ENCODE measurements around the gene NUMBL.

The NUMBL gene

DNA sequence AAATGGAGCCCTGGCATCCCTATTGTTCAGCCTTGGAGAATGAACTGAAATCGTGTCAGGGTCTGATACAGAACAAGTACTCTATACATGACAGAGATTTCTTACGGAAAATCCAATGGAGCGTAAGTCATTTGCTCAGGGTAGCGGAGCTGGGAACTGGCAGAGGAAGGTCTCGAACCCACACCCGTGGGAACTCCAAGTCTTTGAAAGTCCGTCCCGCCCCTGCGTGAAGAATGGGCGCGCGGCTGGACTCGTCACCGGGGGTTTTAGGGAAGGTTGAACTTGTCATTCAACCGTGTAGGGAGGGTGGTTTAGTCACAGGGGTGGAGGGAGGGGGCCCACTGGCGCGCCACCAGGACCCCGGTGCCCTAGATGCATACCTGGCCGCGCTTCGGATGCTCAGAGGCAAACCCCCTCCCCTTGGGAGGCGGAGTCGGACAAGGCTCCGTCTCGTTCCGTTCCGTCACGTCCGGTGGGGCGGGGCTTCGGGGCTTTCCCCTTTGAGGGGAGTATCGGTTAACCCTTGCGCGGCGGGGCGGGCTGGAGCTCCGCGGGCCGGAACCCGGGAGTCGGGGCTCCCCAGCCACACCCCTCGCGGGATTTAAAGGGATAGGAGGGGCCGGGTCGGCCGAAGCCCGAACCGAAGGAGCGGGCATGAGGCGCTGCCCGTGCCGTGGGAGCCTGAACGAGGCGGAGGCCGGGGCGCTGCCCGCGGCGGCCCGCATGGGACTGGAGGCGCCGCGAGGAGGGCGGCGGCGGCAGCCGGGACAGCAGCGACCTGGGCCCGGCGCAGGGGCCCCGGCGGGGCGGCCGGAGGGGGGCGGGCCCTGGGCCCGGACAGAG is 26.3 kb upstream of the NUMBL start, which contains the start of the genes COQ8B and ITPKC:
Gene COQ8B (minus strand): TSS at position 405 of the 843 bp plus-strand sequence. CDS start 2,254 bp downstream, outside the sequence.
Gene ITPKC (plus strand): TSS at position 631 of the 843 bp plus-strand sequence. CDS start 24 bp downstream, at position 655.
- peaks cover 0 to 4% (median 2%) of the 10 kb centered on the region in 4 experiments for H3K36me3 ChIP-seq (ENCODE audit: control insufficient read depth in 4 of 4, insufficient read depth in 4 of 4, low read length in 3 of 4)
- H3K4me3 ChIP-seq (ENCODE audit: control insufficient read depth in 1 of 7, extremely low read depth in 1 of 7, insufficient read depth in 4 of 7, low read depth in 2 of 7, low read length in 6 of 7): peak within 1 kb of the TSS; percentile 64 to 95 (median 83)
- peak; percentile 96 to 98 (median 98) for DNase-seq
- WGBS (ENCODE audit: insufficient coverage): 0% methylated on average over 53 of the region's 76 CpGs
- CTCF ChIA-PET: interaction anchor here (1.4 to 1.6 kb wide), 2 partner anchors 33 to 89 kb away, joined by 4 to 5 read pairs; no protein-coding TSS in a partner anchor
- peak within 1 kb of the TSS; percentile 88 to 97 for H3K27ac ChIP-seq (ENCODE audit: insufficient read depth in 1 of 2, low read depth in 1 of 2, low read length in 2 of 2, poor library complexity in 1 of 2, severe bottlenecking in 2 of 2)
- POLR2A ChIA-PET: interaction anchor here (0.6 to 1.3 kb wide), 2 partner anchors 34 to 61 kb away, joined by 4 read pairs; partner anchors contain the start of genes ACTMAP, RAB4B and SNRPA
- H3K4me1 ChIP-seq (ENCODE audit: control extremely low read depth in 1 of 4, control insufficient read depth in 4 of 4, insufficient read depth in 4 of 4, low read length in 3 of 4): peaks cover 2 to 58% (median 48%) of the 10 kb centered on the region in 4 experiments
- H3K27me3 ChIP-seq (replicated peaks in 2 of 5; ENCODE audit: control insufficient read depth in 4 of 5, insufficient read depth in 5 of 5, low read length in 4 of 5): no peaks in the 10 kb centered on the region
- H3K9me3 ChIP-seq (ENCODE audit: control extremely low read depth in 1 of 5, control insufficient read depth in 4 of 5, insufficient read depth in 2 of 5, low read depth in 1 of 5, low read length in 4 of 5): no peaks in the 10 kb centered on the region

DNA sequence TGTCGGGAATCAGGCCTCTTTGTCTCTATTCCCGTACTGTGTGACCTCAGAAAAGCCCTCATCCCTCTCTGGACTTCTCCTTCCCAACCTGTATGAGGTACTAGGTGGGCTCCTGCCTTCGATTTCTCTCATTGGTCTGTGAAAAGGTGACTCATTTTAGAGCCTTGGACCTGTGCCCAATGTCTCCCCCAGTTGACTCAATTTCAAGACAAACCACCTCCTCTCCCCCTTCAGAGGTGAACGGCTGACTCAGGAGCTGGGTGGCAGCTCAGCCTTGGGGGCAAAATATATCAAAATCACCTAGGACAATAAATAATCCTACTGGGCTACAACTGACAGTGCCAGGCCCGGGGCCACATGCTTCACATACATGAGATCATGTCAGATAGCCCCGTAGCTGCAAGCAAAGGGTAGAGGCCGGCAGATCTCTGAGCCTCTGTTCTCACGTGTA is 25.6 kb upstream of the NUMBL start:
- 5% methylated on average over 5 of the region's 8 CpGs for WGBS (ENCODE audit: insufficient coverage)
- ChIA-PET POLR2A (interaction anchor here (1.3 kb wide), 1 partner anchor 35 kb away, joined by 4 read pairs; the partner anchor contains the start of genes ACTMAP and SNRPA), CTCF (interaction anchor here (1.4 to 1.6 kb wide), 2 partner anchors 33 to 90 kb away, joined by 4 to 5 read pairs; no protein-coding TSS in a partner anchor)
- Histone ChIP-seq H3K4me1 (ENCODE audit: control extremely low read depth in 1 of 4, control insufficient read depth in 4 of 4, insufficient read depth in 4 of 4, low read length in 3 of 4) (peaks cover 2 to 62% (median 48%) of the 10 kb centered on the region in 4 experiments), H3K36me3 (ENCODE audit: control insufficient read depth in 4 of 4, insufficient read depth in 4 of 4, low read length in 3 of 4) (peaks cover 0 to 8% (median 2%) of the 10 kb centered on the region in 4 experiments), H3K9me3 (ENCODE audit: control extremely low read depth in 1 of 5, control insufficient read depth in 4 of 5, insufficient read depth in 2 of 5, low read depth in 1 of 5, low read length in 4 of 5) (no peaks in the 10 kb centered on the region), H3K4me3 (ENCODE audit: control insufficient read depth in 1 of 7, extremely low read depth in 1 of 7, insufficient read depth in 4 of 7, low read depth in 2 of 7, low read length in 6 of 7) (peak overlapping the region; percentile 64 to 95 (median 83)), H3K27me3 (replicated peaks in 2 of 5; ENCODE audit: control insufficient read depth in 4 of 5, insufficient read depth in 5 of 5, low read length in 4 of 5) (no peaks in the 10 kb centered on the region), H3K27ac (ENCODE audit: insufficient read depth in 1 of 2, low read depth in 1 of 2, low read length in 2 of 2, poor library complexity in 1 of 2, severe bottlenecking in 2 of 2) (peak overlapping the region; percentile 88 to 97)
- DNase-seq: peak; percentile 80 to 88 (median 87)

DNA sequence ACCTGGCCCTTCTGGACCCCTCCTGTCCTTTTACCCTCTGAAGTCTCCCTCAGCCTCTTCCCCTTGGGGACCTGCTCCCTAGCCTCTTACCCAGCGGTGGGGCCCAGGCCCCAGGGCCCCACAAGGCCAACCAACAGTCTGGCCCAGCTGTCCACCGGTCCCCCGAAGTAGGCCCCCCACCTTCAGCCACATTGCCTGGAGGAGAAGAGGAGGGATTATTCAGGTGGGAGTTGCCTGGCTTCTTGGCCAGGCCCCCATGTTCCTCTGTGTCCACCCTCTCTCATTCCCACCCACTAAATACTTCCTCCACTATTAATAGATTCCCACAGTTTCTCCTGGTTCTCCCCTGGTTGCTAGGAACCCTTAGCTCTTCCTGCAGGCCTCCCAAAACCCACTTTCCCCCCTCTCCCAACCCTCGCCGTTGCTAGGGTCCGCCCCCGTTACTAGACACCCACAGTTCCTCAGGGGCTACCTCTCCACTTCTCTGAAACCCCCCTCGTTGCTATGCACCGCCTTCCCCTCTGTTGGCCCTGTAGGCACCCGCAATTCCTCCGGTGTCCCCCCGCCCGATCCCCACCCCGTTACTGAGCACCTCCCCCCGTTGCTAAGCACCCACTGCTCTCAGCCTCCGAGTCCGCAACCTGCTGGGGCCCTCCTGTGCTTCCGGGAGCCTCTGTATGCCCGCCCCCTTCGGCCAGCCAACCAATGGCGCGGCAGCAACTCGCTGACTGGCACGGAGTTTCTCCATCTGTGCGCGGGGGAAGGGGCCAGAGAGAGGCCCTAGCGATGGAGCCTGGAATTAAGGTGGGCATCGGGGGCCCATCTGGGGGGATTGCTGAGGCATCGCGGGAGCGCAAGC is 24.2 kb upstream of the NUMBL start:
- Histone ChIP-seq H3K27me3 (replicated peaks in 2 of 5; ENCODE audit: control insufficient read depth in 4 of 5, insufficient read depth in 5 of 5, low read length in 4 of 5) (no peaks in the 10 kb centered on the region), H3K4me3 (ENCODE audit: control insufficient read depth in 1 of 7, extremely low read depth in 1 of 7, insufficient read depth in 4 of 7, low read depth in 2 of 7, low read length in 6 of 7) (peak overlapping the region; percentile 3 to 95 (median 83)), H3K27ac (ENCODE audit: insufficient read depth in 1 of 2, low read depth in 1 of 2, low read length in 2 of 2, poor library complexity in 1 of 2, severe bottlenecking in 2 of 2) (peak overlapping the region; percentile 94 to 97), H3K9me3 (ENCODE audit: control extremely low read depth in 1 of 5, control insufficient read depth in 4 of 5, insufficient read depth in 2 of 5, low read depth in 1 of 5, low read length in 4 of 5) (no peaks in the 10 kb centered on the region), H3K36me3 (ENCODE audit: control insufficient read depth in 4 of 4, insufficient read depth in 4 of 4, low read length in 3 of 4) (peaks cover 0 to 12% (median 2%) of the 10 kb centered on the region in 4 experiments), H3K4me1 (ENCODE audit: control extremely low read depth in 1 of 4, control insufficient read depth in 4 of 4, insufficient read depth in 4 of 4, low read length in 3 of 4) (peaks cover 0 to 63% (median 55%) of the 10 kb centered on the region in 4 experiments)
- POLR2A ChIA-PET: no interaction called here
- WGBS (ENCODE audit: insufficient coverage): 0% methylated on average over 28 of the region's 31 CpGs
- CTCF ChIA-PET: no interaction called here
- peak; percentile 97 to 100 (median 99) for DNase-seq

DNA sequence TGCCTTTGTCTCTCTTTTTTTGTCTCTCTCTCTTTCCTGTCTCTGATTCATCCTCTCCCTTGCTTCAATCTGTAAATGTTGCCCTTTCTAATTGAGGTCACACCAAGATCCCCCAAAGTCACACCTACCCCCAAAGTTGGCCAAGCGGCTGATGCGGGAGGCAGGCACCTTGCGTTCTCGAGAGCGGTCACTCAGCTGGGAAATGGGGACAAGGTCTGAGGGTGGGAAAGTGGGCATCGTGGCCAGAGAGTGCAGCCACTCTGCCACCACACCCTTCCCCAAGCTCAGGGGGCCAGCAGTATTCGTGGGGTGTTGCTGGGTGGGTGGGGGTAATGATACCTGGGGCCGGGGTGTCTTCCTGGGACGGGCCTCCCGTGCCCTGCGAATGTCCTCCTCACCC is 23.5 kb upstream of the NUMBL start:
- POLR2A ChIA-PET: interaction anchor here (0.9 kb wide), 1 partner anchor 29 kb away, joined by 3 read pairs; no protein-coding TSS in a partner anchor
- no peak for DNase-seq
- 100% methylated on average over 3 of the region's 11 CpGs for WGBS (ENCODE audit: insufficient coverage)
- Histone ChIP-seq H3K36me3 (ENCODE audit: control insufficient read depth in 4 of 4, insufficient read depth in 4 of 4, low read length in 3 of 4) (peaks cover 0 to 14% (median 5%) of the 10 kb centered on the region in 4 experiments), H3K4me1 (ENCODE audit: control extremely low read depth in 1 of 4, control insufficient read depth in 4 of 4, insufficient read depth in 4 of 4, low read length in 3 of 4) (peaks cover 0 to 56% (median 50%) of the 10 kb centered on the region in 4 experiments), H3K4me3 (ENCODE audit: control insufficient read depth in 1 of 7, extremely low read depth in 1 of 7, insufficient read depth in 4 of 7, low read depth in 2 of 7, low read length in 6 of 7) (peak overlapping the region in 6 of 7 experiments; percentile 58 to 95 (median 84)), H3K9me3 (ENCODE audit: control extremely low read depth in 1 of 5, control insufficient read depth in 4 of 5, insufficient read depth in 2 of 5, low read depth in 1 of 5, low read length in 4 of 5) (no peaks in the 10 kb centered on the region), H3K27ac (ENCODE audit: insufficient read depth in 1 of 2, low read depth in 1 of 2, low read length in 2 of 2, poor library complexity in 1 of 2, severe bottlenecking in 2 of 2) (peak overlapping the region; percentile 94 to 97), H3K27me3 (replicated peaks in 2 of 5; ENCODE audit: control insufficient read depth in 4 of 5, insufficient read depth in 5 of 5, low read length in 4 of 5) (no peaks in the 10 kb centered on the region)
- CTCF ChIA-PET: interaction anchor here (1.2 kb wide), 1 partner anchor 50 kb away, joined by 6 read pairs; no protein-coding TSS in a partner anchor

DNA sequence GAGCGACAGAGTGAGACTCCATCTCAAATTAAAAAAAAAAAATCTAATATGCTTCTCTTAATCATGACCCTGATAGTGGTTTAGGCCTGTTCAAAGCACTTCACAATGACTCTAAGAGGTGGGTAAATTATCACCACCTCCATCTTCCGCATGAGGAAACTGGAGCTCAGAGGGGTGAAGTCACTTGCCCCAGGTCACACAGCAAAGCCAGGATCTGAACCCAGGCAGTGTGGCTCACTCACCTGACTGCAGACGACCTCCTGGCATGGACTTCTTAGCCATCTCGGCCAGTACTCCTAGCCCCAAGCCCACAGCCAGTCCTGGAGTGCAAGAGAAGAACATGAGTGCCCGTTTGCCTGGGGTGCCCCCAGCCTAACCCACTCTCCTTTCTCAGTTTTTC is 19.4 kb upstream of the NUMBL start:
- Histone ChIP-seq H3K27me3 (replicated peaks in 2 of 5; ENCODE audit: control insufficient read depth in 4 of 5, insufficient read depth in 5 of 5, low read length in 4 of 5) (no peaks in the 10 kb centered on the region), H3K27ac (ENCODE audit: insufficient read depth in 1 of 2, low read depth in 1 of 2, low read length in 2 of 2, poor library complexity in 1 of 2, severe bottlenecking in 2 of 2) (no peak overlapping the region), H3K4me3 (ENCODE audit: control insufficient read depth in 1 of 7, extremely low read depth in 1 of 7, insufficient read depth in 4 of 7, low read depth in 2 of 7, low read length in 6 of 7) (peak overlapping the region in 1 of 7 experiments; percentile 6), H3K36me3 (ENCODE audit: control insufficient read depth in 4 of 4, insufficient read depth in 4 of 4, low read length in 3 of 4) (peaks cover 0 to 42% (median 20%) of the 10 kb centered on the region in 4 experiments), H3K4me1 (ENCODE audit: control extremely low read depth in 1 of 4, control insufficient read depth in 4 of 4, insufficient read depth in 4 of 4, low read length in 3 of 4) (peaks cover 0 to 23% (median 18%) of the 10 kb centered on the region in 4 experiments), H3K9me3 (ENCODE audit: control extremely low read depth in 1 of 5, control insufficient read depth in 4 of 5, insufficient read depth in 2 of 5, low read depth in 1 of 5, low read length in 4 of 5) (no peaks in the 10 kb centered on the region)
- no peak for DNase-seq
- ChIA-PET POLR2A (no interaction called here), CTCF (interaction anchor here (1.3 to 1.7 kb wide), 2 partner anchors 11 to 46 kb away, joined by 3 to 5 read pairs; no protein-coding TSS in a partner anchor)
- whole genome bisulfite sequencing (ENCODE audit: insufficient coverage): 97% methylated on average over 4 of the region's 5 CpGs

DNA sequence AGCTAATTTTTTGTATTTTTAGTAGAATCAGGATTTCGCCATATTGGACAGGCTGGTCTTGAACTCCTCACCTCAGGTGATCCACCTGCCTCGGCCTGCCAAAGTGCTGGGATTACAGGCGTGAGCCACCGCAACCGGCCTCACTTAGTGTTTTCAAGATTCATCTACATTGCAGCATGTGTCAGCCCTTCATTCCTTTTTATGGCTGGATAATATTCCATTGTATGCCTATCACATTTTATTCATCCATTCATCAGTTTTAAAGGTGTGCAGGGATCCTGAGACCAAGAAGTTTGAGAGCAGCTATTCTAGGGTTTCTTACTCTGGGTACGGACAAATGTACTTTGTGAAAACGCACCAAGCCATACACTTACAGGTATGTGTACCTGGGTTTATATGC is 17.2 kb upstream of the NUMBL start:
- ChIA-PET POLR2A (interaction anchor here (1.1 kb wide), 1 partner anchor 16 kb away, joined by 3 read pairs; no protein-coding TSS in a partner anchor), CTCF (interaction anchor here (1.0 kb wide), 1 partner anchor 99 kb away, joined by 3 read pairs; no protein-coding TSS in a partner anchor)
- Histone ChIP-seq H3K4me1 (ENCODE audit: control extremely low read depth in 1 of 4, control insufficient read depth in 4 of 4, insufficient read depth in 4 of 4, low read length in 3 of 4) (peaks cover 0 to 12% (median 7%) of the 10 kb centered on the region in 4 experiments), H3K27ac (ENCODE audit: insufficient read depth in 1 of 2, low read depth in 1 of 2, low read length in 2 of 2, poor library complexity in 1 of 2, severe bottlenecking in 2 of 2) (no peak overlapping the region), H3K4me3 (ENCODE audit: control insufficient read depth in 1 of 7, extremely low read depth in 1 of 7, insufficient read depth in 4 of 7, low read depth in 2 of 7, low read length in 6 of 7) (no peak overlapping the region), H3K9me3 (ENCODE audit: control extremely low read depth in 1 of 5, control insufficient read depth in 4 of 5, insufficient read depth in 2 of 5, low read depth in 1 of 5, low read length in 4 of 5) (no peaks in the 10 kb centered on the region), H3K36me3 (ENCODE audit: control insufficient read depth in 4 of 4, insufficient read depth in 4 of 4, low read length in 3 of 4) (peaks cover 0 to 62% (median 37%) of the 10 kb centered on the region in 4 experiments), H3K27me3 (replicated peaks in 2 of 5; ENCODE audit: control insufficient read depth in 4 of 5, insufficient read depth in 5 of 5, low read length in 4 of 5) (no peaks in the 10 kb centered on the region)
- DNase-seq: no peak
- 100% methylated on average over 5 of the region's 7 CpGs for WGBS (ENCODE audit: insufficient coverage)
